HepG2 (cell line): ENCODE measurements around the gene PAK1IP1. TPM values are rescaled to one million over a fixed set of nuclear protein-coding genes. Genes with fewer than 3 reads are reported as not detected.
A peak's percentile ranks its signal among the peaks of the same experiment; 100 is the strongest.

ENCODE experiments used
- CENPT ChIP-seq: sonication (generic); formaldehyde crosslinking; IDR thresholded peaks from 2 replicates; pipeline ENCODE4 v1.8.0; 2022; ENCODE audit warnings: low read depth, mild to moderate bottlenecking, moderate library complexity, missing genetic modification reagents
- CHD4 ChIP-seq: fragments of 200-600 bp; sonication (generic); IDR thresholded peaks from 2 replicates; pipeline ENCODE4 v1.7.0; 2017; ENCODE audit warnings: mild to moderate bottlenecking, low read length, borderline replicate concordance
- DNMT1 ChIP-seq: sonication (generic); formaldehyde crosslinking; IDR thresholded peaks from 2 replicates; pipeline ENCODE4 v1.5.1; 2020; ENCODE audit warnings: mild to moderate bottlenecking, missing genetic modification reagents
- HNRNPH1 ChIP-seq: fragments of 200-400 bp; formaldehyde crosslinking; optimal IDR thresholded peaks from 2 replicates; pipeline ENCODE3; 2017; ENCODE audit warnings: mild to moderate bottlenecking, low read depth, low read length
- HNRNPLL ChIP-seq: fragments of 200-400 bp; formaldehyde crosslinking; IDR thresholded peaks from 2 replicates; pipeline ENCODE4 v1.6.1; 2017; ENCODE audit warnings: mild to moderate bottlenecking, low read depth, low read length; ENCODE audit not compliant: poor library complexity, severe bottlenecking
- MEIS2 ChIP-seq: sonication (generic); formaldehyde crosslinking; IDR thresholded peaks from 2 replicates; pipeline ENCODE4 v1.9.0; 2021; ENCODE audit warnings: mild to moderate bottlenecking, missing genetic modification reagents
- PBX3 ChIP-seq: sonication (generic); formaldehyde crosslinking; IDR thresholded peaks from 2 replicates; pipeline ENCODE4 v1.8.1; 2023; ENCODE audit warnings: missing genetic modification reagents, inconsistent platforms, borderline replicate concordance
- PLSCR1 ChIP-seq: sonication (generic); formaldehyde crosslinking; IDR thresholded peaks from 2 replicates; pipeline ENCODE4 v1.5.0; 2020; ENCODE audit warnings: missing genetic modification reagents, mild to moderate bottlenecking, borderline replicate concordance
- RELA ChIP-seq: sonication (generic); formaldehyde crosslinking; IDR thresholded peaks from 2 replicates; pipeline ENCODE4 v1.4.0; 2020; ENCODE audit warnings: missing genetic modification reagents
- SUZ12 ChIP-seq: fragments of 150-350 bp; IDR thresholded peaks from 2 replicates; pipeline ENCODE4 v1.6.1; 2014; ENCODE audit warnings: low read depth, low read length
- ZNF101 ChIP-seq: sonication (generic); formaldehyde crosslinking; IDR thresholded peaks from 2 replicates; pipeline ENCODE4 v1.4.0; 2020; ENCODE audit warnings: mild to moderate bottlenecking, low read depth, missing genetic modification reagents, borderline replicate concordance
- ZNF318 ChIP-seq: sonication (generic); formaldehyde crosslinking; IDR thresholded peaks from 2 replicates; pipeline ENCODE4 v1.4.0; 2020; ENCODE audit warnings: mild to moderate bottlenecking, missing genetic modification reagents
- ZNF687 ChIP-seq: sonication (generic); formaldehyde crosslinking; IDR thresholded peaks from 2 replicates; pipeline ENCODE4 v1.5.1; 2020; ENCODE audit warnings: mild to moderate bottlenecking, missing genetic modification reagents, moderate library complexity
- ZNF720 ChIP-seq: sonication (generic); formaldehyde crosslinking; IDR thresholded peaks from 2 replicates; pipeline ENCODE4 v1.4.0; 2020; ENCODE audit warnings: missing genetic modification reagents
- polyA plus RNA-seq, 8 experiments: library from polyadenylated mRNA; depleted of rRNA in 3 of 8; stranded (reverse) in 7 of 8; unstranded in 1 of 8; fragments of >200 nt; fragmentation: Illumina TruSeq in 4 of 8; extraction: Trizol in 4 of 8; gene quantifications; 2 replicates each; pipeline versions ENCODE4 v1.2.1 to v1.2.3, GENCODE V29; 2011 to 2016; ENCODE audit warnings: low read depth in 4 of 8, missing spikeins in 1 of 8, mixed read lengths in 1 of 8; ENCODE audit not compliant: insufficient read depth in 1 of 8
- total RNA-seq, 5 experiments: library from RNA; depleted of rRNA; stranded (reverse); fragments of >200 nt; fragmentation: Illumina TruSeq; extraction: Trizol; gene quantifications; 2 replicates each; pipeline ENCODE4 v1.2.3, GENCODE V29; 2016; ENCODE audit warnings: low read depth in 1 of 5

Gene PAK1IP1
- total and polyA plus RNA-seq, 2 of the 13 experiments (the other 11 are each of a cell fraction or from before 2014, with no cell fraction given) = 23.4 to 66.2 TPM

- TF ChIP-seq HNRNPH1 (no peak), SUZ12 (no peak; the same call in 1 of the 2 replicates), CHD4 (no peak), ZNF687 (CRISPR knock-in tag) (peak; percentile 96), PBX3 (no peak), ZNF318 (CRISPR knock-in tag) (0 out of 2 replicates have a peak, but pooled peaks have one; percentile 74), HNRNPLL (peak; percentile 98), ZNF101 (CRISPR knock-in tag) (no peak), ZNF720 (CRISPR knock-in tag) (no peak), CENPT (CRISPR knock-in tag) (no peak), RELA (CRISPR knock-in tag) (peak; percentile 76; the same call in 1 of the 2 replicates), PLSCR1 (CRISPR knock-in tag) (no peak), MEIS2 (CRISPR knock-in tag) (peak; percentile 80; the same call in 1 of the 2 replicates), DNMT1 (CRISPR knock-in tag) (no peak)
Measured at GRCh38 chr6:10747251-10747972, 52.6 kb downstream of the PAK1IP1 start, which contains the start of gene TMEM14B (continued).
